HepG2 (cell line): Measurements from ENCODE around the gene DDI2. TPM values are rescaled to one million over a fixed set of nuclear protein-coding genes. Genes with fewer than 3 reads are reported as not detected.
A peak's percentile ranks its signal among the peaks of the same experiment; 100 is the strongest.

Experiments
- CCAR2 ChIP-seq: fragments of 200-400 bp; formaldehyde crosslinking; optimal IDR thresholded peaks from 2 replicates; pipeline ENCODE3; 2018; ENCODE audit warnings: low read depth, mild to moderate bottlenecking, low read length, moderate library complexity
- E2F5 ChIP-seq: sonication (generic); formaldehyde crosslinking; conservative IDR thresholded peaks from 2 replicates; pipeline ENCODE4 v1.4.0; 2020; ENCODE audit warnings: missing genetic modification reagents
- ELF1 ChIP-seq: sonication (generic); formaldehyde crosslinking; IDR thresholded peaks from 2 replicates; pipeline ENCODE4 v1.4.0; 2020; ENCODE audit warnings: missing genetic modification reagents
- ETV6 ChIP-seq: sonication (generic); formaldehyde crosslinking; conservative IDR thresholded peaks from 2 replicates; pipeline ENCODE4 v1.4.0; 2020; ENCODE audit warnings: missing genetic modification reagents
- IRF1 ChIP-seq: sonication (generic); formaldehyde crosslinking; IDR thresholded peaks from 2 replicates; pipeline ENCODE4 v1.4.0; 2020; ENCODE audit warnings: low read depth, mild to moderate bottlenecking, missing genetic modification reagents
- KLF16 ChIP-seq, 2 experiments: sonication (generic) in 1 of 2; formaldehyde crosslinking in 1 of 2; IDR thresholded peaks; 2 replicates each; pipeline versions ENCODE4 v1.6.1 to v1.8.0; 2016 to 2023; ENCODE audit warnings: missing genetic modification reagents in 2 of 2, missing compliant biosample characterization in 1 of 2
- MAFK ChIP-seq, 2 experiments: IDR thresholded peaks in 1 of 2; conservative IDR thresholded peaks in 1 of 2; 2 replicates each; pipeline ENCODE4 v1.6.1; 2011; ENCODE audit warnings: improper control_type of control experiment in 2 of 2, low read length in 2 of 2
- MZF1 ChIP-seq: sonication (generic); formaldehyde crosslinking; IDR thresholded peaks from 2 replicates; pipeline ENCODE4 v1.8.1; 2023; ENCODE audit warnings: mild to moderate bottlenecking, missing genetic modification reagents, borderline replicate concordance
- NR2F2 ChIP-seq: IDR thresholded peaks from 2 replicates; pipeline ENCODE4 v1.6.1; 2012; ENCODE audit warnings: low read depth, inconsistent platforms, borderline replicate concordance
- POGZ ChIP-seq: sonication (generic); formaldehyde crosslinking; IDR thresholded peaks from 2 replicates; pipeline ENCODE4 v1.4.0; 2020; ENCODE audit warnings: mild to moderate bottlenecking, missing genetic modification reagents
- RBM39 ChIP-seq: fragments of 200-400 bp; formaldehyde crosslinking; IDR thresholded peaks from one replicate; pipeline ENCODE4 v1.6.1; 2018; ENCODE audit warnings: antibody characterized with exemption, mild to moderate bottlenecking, low read depth, low read length; ENCODE audit not compliant: poor library complexity, severe bottlenecking
- RFXANK ChIP-seq: IDR thresholded peaks from 2 replicates; pipeline ENCODE4 v1.6.1; 2016
- TBL1XR1 ChIP-seq: fragments of 150-350 bp; IDR thresholded peaks from 2 replicates; pipeline ENCODE4 v1.6.1; 2014; ENCODE audit warnings: borderline replicate concordance, low read length; ENCODE audit not compliant: partially characterized antibody
- ZFP36L1 ChIP-seq: sonication (generic); formaldehyde crosslinking; IDR thresholded peaks from 2 replicates; pipeline ENCODE4 v1.8.0; 2022; ENCODE audit warnings: mild to moderate bottlenecking, missing genetic modification reagents, moderate library complexity
- ZNF12 ChIP-seq: sonication (generic); formaldehyde crosslinking; IDR thresholded peaks from 2 replicates; pipeline ENCODE4 v1.5.0; 2020; ENCODE audit warnings: missing genetic modification reagents
- ZNF326 ChIP-seq: sonication (generic); formaldehyde crosslinking; IDR thresholded peaks from 2 replicates; pipeline ENCODE4 v1.4.0; 2020; ENCODE audit warnings: missing genetic modification reagents, borderline replicate concordance
- ZNF34 ChIP-seq: sonication (generic); formaldehyde crosslinking; IDR thresholded peaks from 2 replicates; pipeline ENCODE4 v1.4.0; 2020; ENCODE audit warnings: mild to moderate bottlenecking, missing genetic modification reagents, borderline replicate concordance
- ZNF430 ChIP-seq: sonication (generic); formaldehyde crosslinking; IDR thresholded peaks from 2 replicates; pipeline ENCODE4 v1.9.0; 2021; ENCODE audit warnings: mild to moderate bottlenecking, missing genetic modification reagents
- ZNF484 ChIP-seq: sonication (generic); formaldehyde crosslinking; IDR thresholded peaks from 2 replicates; pipeline ENCODE4 v1.5.1; 2020; ENCODE audit warnings: mild to moderate bottlenecking, low read depth, missing genetic modification reagents, borderline replicate concordance
- ZNF550 ChIP-seq: sonication (generic); formaldehyde crosslinking; IDR thresholded peaks from 2 replicates; pipeline ENCODE4 v1.4.0; 2020; ENCODE audit warnings: mild to moderate bottlenecking, missing genetic modification reagents, borderline replicate concordance
- ZNF597 ChIP-seq: sonication (generic); formaldehyde crosslinking; IDR thresholded peaks from 2 replicates; pipeline ENCODE4 v1.5.0; 2020; ENCODE audit warnings: missing genetic modification reagents
- ZNF770 ChIP-seq: sonication (generic); formaldehyde crosslinking; IDR thresholded peaks from 2 replicates; pipeline ENCODE4 v1.5.0; 2020; ENCODE audit warnings: mild to moderate bottlenecking, missing genetic modification reagents
- ZNF775 ChIP-seq: sonication (generic); formaldehyde crosslinking; IDR thresholded peaks from 2 replicates; pipeline ENCODE4 v1.4.0; 2020; ENCODE audit warnings: missing genetic modification reagents, mild to moderate bottlenecking, moderate library complexity, borderline replicate concordance
- ZNF780A ChIP-seq: sonication (generic); formaldehyde crosslinking; IDR thresholded peaks from 2 replicates; pipeline ENCODE4 v1.8.0; 2022; ENCODE audit warnings: mild to moderate bottlenecking, missing genetic modification reagents, moderate library complexity
- polyA plus RNA-seq, 8 experiments: library from polyadenylated mRNA; depleted of rRNA in 3 of 8; stranded (reverse) in 7 of 8; unstranded in 1 of 8; fragments of >200 nt; fragmentation: Illumina TruSeq in 4 of 8; extraction: Trizol in 4 of 8; gene quantifications; 2 replicates each; pipeline versions ENCODE4 v1.2.1 to v1.2.3, GENCODE V29; 2011 to 2016; ENCODE audit warnings: low read depth in 4 of 8, missing spikeins in 1 of 8, mixed read lengths in 1 of 8; ENCODE audit not compliant: insufficient read depth in 1 of 8
- total RNA-seq, 5 experiments: library from RNA; depleted of rRNA; stranded (reverse); fragments of >200 nt; fragmentation: Illumina TruSeq; extraction: Trizol; gene quantifications; 2 replicates each; pipeline ENCODE4 v1.2.3, GENCODE V29; 2016; ENCODE audit warnings: low read depth in 1 of 5

DDI2 gene
- total and polyA plus RNA-seq, 2 of the 13 experiments (the other 11 are each of a cell fraction or from before 2014, with no cell fraction given), result 8.5 to 25.7 TPM

GRCh38 chr1:15618655-15619525 lies 1.6 kb downstream of the DDI2 start (continued):
- peak in 1 of 2 experiments; percentile 92; a peak in 2 of 4 replicates for TF ChIP-seq KLF16 (CRISPR knock-in tag; IDR thresholded peaks at IDR 0.05)
- TF ChIP-seq ZNF775 (CRISPR knock-in tag), result peak; percentile 26; the same call in 1 of the 2 replicates
- peak; percentile 36; the same call in 1 of the 2 replicates for TF ChIP-seq ZNF770 (CRISPR knock-in tag)
- peak; percentile 31 for TF ChIP-seq TBL1XR1
- no peak for TF ChIP-seq ZNF34 (CRISPR knock-in tag)
- TF ChIP-seq ZNF780A (CRISPR knock-in tag), result no peak
- peak; percentile 79; the same call in 1 of the 2 replicates for TF ChIP-seq ZNF12 (CRISPR knock-in tag)
- no peak for TF ChIP-seq CCAR2
- no peak for TF ChIP-seq ZNF430 (CRISPR knock-in tag)
- TF ChIP-seq RFXANK (CRISPR knock-in tag), result no peak
- TF ChIP-seq ZNF597 (CRISPR knock-in tag), result no peak
- no peak for TF ChIP-seq NR2F2
- TF ChIP-seq POGZ (CRISPR knock-in tag), result no peak
- TF ChIP-seq ZNF326 (CRISPR knock-in tag), result no peak
- TF ChIP-seq IRF1 (CRISPR knock-in tag), result no peak
- TF ChIP-seq ZFP36L1 (CRISPR knock-in tag), result no peak
- no peak for TF ChIP-seq ZNF550 (CRISPR knock-in tag)
- TF ChIP-seq ELF1 (CRISPR knock-in tag), result peak; percentile 18; the same call in 1 of the 2 replicates
- no peak for TF ChIP-seq MZF1 (CRISPR knock-in tag)
- no peak for TF ChIP-seq E2F5 (CRISPR knock-in tag)
- no peak for TF ChIP-seq ZNF484
- no peak for TF ChIP-seq ETV6
- TF ChIP-seq RBM39, result no peak
- no peak for TF ChIP-seq MAFK (conservative IDR thresholded peaks at IDR 0.05 in 1 of 2, IDR thresholded peaks at IDR 0.05 in 1 of 2; ENCODE audit: low read length in 2 of 2)
